ENCODE data around the gene MMP12. TPM values are rescaled to one million over a fixed set of nuclear protein-coding genes. Genes with fewer than 3 reads are reported as not detected.

The MMP12 gene
- total RNA-seq, 1 experiment from 2014 or later: not detected

GRCh38 chr11:102864724-102865123, 10.1 kb downstream of the MMP12 start:
- POLR2A ChIA-PET: no interaction called here
- Histone ChIP-seq H3K27me3 (ENCODE audit: control insufficient read depth, insufficient read depth, low read length) (peaks cover 8% of the 10 kb centered on the region; the same call in 1 of the 2 replicates), H3K9me3 (ENCODE audit: control insufficient read depth, insufficient read depth, low read depth, low read length) (no peaks in the 10 kb centered on the region), H3K4me1 (ENCODE audit: control insufficient read depth, insufficient read depth, low read length) (no peaks in the 10 kb centered on the region), H3K36me3 (ENCODE audit: control insufficient read depth, insufficient read depth, low read length) (no peaks in the 10 kb centered on the region), H3K27ac (ENCODE audit: low read length) (no peak overlapping the region), H3K4me3 (ENCODE audit: low read depth in 2 of 2, low read length in 2 of 2) (no peak overlapping the region)
- ATAC-seq: no peak
- no peak for DNase-seq (ENCODE audit: low read depth, low spot score)
- CTCF ChIA-PET: no interaction called here
- in situ Hi-C loops (cut with HindIII; ENCODE audit: low pct_unique_long_range_greater_than_20kb, low sequenced_read_pairs) (no loop called here), intact Hi-C loops (cut with micrococcal nuclease; ENCODE audit: unreplicated experiment) (no loop called here)
- no TSS peak for BruUV-seq (replicated peaks)
- TF ChIP-seq REST (IDR thresholded peaks at IDR 0.05; ENCODE audit: insufficient read depth in 1 of 2, low read depth in 2 of 2, low read length in 1 of 2): no peak

- Histone ChIP-seq H3K4me3 (ENCODE audit: low read depth in 2 of 2, low read length in 2 of 2) (no peak overlapping the region), H3K27me3 (ENCODE audit: control insufficient read depth, insufficient read depth, low read length) (peaks cover 25% of the 10 kb centered on the region), H3K36me3 (ENCODE audit: control insufficient read depth, insufficient read depth, low read length) (no peaks in the 10 kb centered on the region), H3K9me3 (ENCODE audit: control insufficient read depth, insufficient read depth, low read depth, low read length) (no peaks in the 10 kb centered on the region), H3K27ac (ENCODE audit: low read length) (no peak overlapping the region), H3K4me1 (ENCODE audit: control insufficient read depth, insufficient read depth, low read length) (no peaks in the 10 kb centered on the region)
- BruUV-seq (replicated peaks): no TSS peak
- DNase-seq (ENCODE audit: low read depth, low spot score): no peak
- ATAC-seq: no peak
- intact Hi-C loops (cut with micrococcal nuclease; ENCODE audit: unreplicated experiment) (no loop called here), in situ Hi-C loops (cut with HindIII; ENCODE audit: low pct_unique_long_range_greater_than_20kb, low sequenced_read_pairs) (no loop called here)
- TF ChIP-seq REST (IDR thresholded peaks at IDR 0.05; ENCODE audit: insufficient read depth in 1 of 2, low read depth in 2 of 2, low read length in 1 of 2) (no peak), SIN3A (IDR thresholded peaks at IDR 0.05; ENCODE audit: borderline replicate concordance, insufficient read depth, low read depth, low read length) (no peak), TCF7L2 (IDR thresholded peaks at IDR 0.05; ENCODE audit: low read depth, low read length) (no peak), POLR2AphosphoS5 (IDR thresholded peaks at IDR 0.05; ENCODE audit: low read depth, low read length) (no peak), CTCF (IDR thresholded peaks at IDR 0.05) (no peak)
- ChIA-PET POLR2A (no interaction called here), CTCF (no interaction called here)
These were observed 20.8 kb downstream of the MMP12 start for GRCh38 chr11:102853956-102854355.
